BLaER1 treated with 17β-estradiol and CSF1 and Interleukin-3, amounts not matched to agents 10 nM and 100 nM (cell line): ENCODE measurements around the gene HDAC9.

Experiments
- H3K27ac ChIP-seq, 11 experiments: shearing (Covaris generic); formaldehyde crosslinking; 2 replicates each; pipeline ENCODE4 v1.8.1; 2022
- H3K27me3 ChIP-seq, 11 experiments: shearing (Covaris generic); formaldehyde crosslinking; 2 replicates each; pipeline ENCODE4 v1.8.1; 2022
- H3K36me3 ChIP-seq, 11 experiments: shearing (Covaris generic); formaldehyde crosslinking; 2 replicates each; pipeline ENCODE4 v1.8.1; 2022
- H3K4me1 ChIP-seq, 10 experiments: shearing (Covaris generic); formaldehyde crosslinking; 2 replicates each; pipeline ENCODE4 v1.8.1; 2022
- H3K4me2 ChIP-seq, 11 experiments: shearing (Covaris generic); formaldehyde crosslinking; 2 replicates each; pipeline ENCODE4 v1.8.1; 2022
- H3K4me3 ChIP-seq, 10 experiments: shearing (Covaris generic); formaldehyde crosslinking; 2 replicates each; pipeline ENCODE4 v1.8.1; 2022
- H3K9ac ChIP-seq, 11 experiments: shearing (Covaris generic); formaldehyde crosslinking; 2 replicates each; pipeline ENCODE4 v1.8.1; 2022
- H3K9me3 ChIP-seq, 11 experiments: shearing (Covaris generic); formaldehyde crosslinking; replicated peaks in 1 of 11; 2 replicates each; pipeline ENCODE4 v1.8.1; 2022
- H4K20me1 ChIP-seq, 11 experiments: shearing (Covaris generic); formaldehyde crosslinking; 2 replicates each; pipeline ENCODE4 v1.8.1; 2022
- Cebpa-rat ChIP-seq, 11 experiments: shearing (Covaris generic); IDR thresholded peaks; 2 replicates each; pipeline ENCODE4 v1.8.1; 2022

Gene HDAC9

GRCh38 chr7:18675579-18675978, 180.0 kb downstream of the HDAC9 start:
- no peak overlapping the region for H3K9ac ChIP-seq
- peaks cover 0 to 16% (median 2%) of the 10 kb centered on the region in 10 experiments; a peak in 6 of 20 replicates for H3K4me1 ChIP-seq
- H3K36me3 ChIP-seq, result peaks cover 0 to 41% (median 14%) of the 10 kb centered on the region in 11 experiments; a peak in 12 of 22 replicates
- H3K4me3 ChIP-seq, result no peak overlapping the region
- no peak overlapping the region for H3K4me2 ChIP-seq
- no peak overlapping the region for H3K27ac ChIP-seq
- H4K20me1 ChIP-seq, result no peaks in the 10 kb centered on the region
- no peaks in the 10 kb centered on the region for H3K27me3 ChIP-seq
- peaks cover 0 to 14% (median 6%) of the 10 kb centered on the region in 11 experiments; a peak in 11 of 22 replicates for H3K9me3 ChIP-seq
- no peak for TF ChIP-seq Cebpa-rat (IDR thresholded peaks at IDR 0.05)

- Histone ChIP-seq H3K27me3 (no peaks in the 10 kb centered on the region), H3K4me1 (peaks cover 0 to 16% (median 4%) of the 10 kb centered on the region in 10 experiments; a peak in 7 of 20 replicates), H3K4me2 (no peak overlapping the region), H3K9ac (no peak overlapping the region), H3K36me3 (peaks cover 0 to 40% (median 8%) of the 10 kb centered on the region in 11 experiments; a peak in 12 of 22 replicates), H3K27ac (no peak overlapping the region), H4K20me1 (no peaks in the 10 kb centered on the region), H3K9me3 (peaks cover 0 to 14% (median 6%) of the 10 kb centered on the region in 11 experiments; a peak in 11 of 22 replicates), H3K4me3 (no peak overlapping the region)
- TF ChIP-seq Cebpa-rat (IDR thresholded peaks at IDR 0.05), result no peak
Measured at GRCh38 chr7:18679261-18679660, 183.7 kb downstream of the HDAC9 start.

DNA sequence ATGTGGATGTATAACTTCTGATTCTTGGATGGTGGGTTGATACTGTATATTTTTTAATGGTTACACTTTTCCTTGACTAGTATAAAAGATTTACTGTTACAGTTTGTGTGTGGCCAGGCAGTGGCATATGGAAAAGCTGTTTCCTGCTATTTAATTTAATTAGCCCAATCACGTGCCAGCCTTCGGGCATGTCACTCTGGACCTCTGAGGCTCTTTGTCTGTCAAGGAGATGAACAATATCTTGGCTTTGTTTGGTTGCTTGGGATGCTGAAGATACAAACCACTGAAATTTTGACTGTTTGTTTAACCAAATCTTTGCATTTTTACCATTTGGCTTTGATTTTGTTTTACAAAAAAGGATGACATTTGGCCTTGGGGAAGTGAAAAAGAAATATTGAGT, 185.0 kb downstream of the HDAC9 start:
- TF ChIP-seq Cebpa-rat (IDR thresholded peaks at IDR 0.05), result no peak
- H3K36me3 ChIP-seq, result peaks cover 0 to 34% (median 8%) of the 10 kb centered on the region in 11 experiments; a peak in 12 of 22 replicates
- H3K9me3 ChIP-seq, result peaks cover 0 to 14% (median 6%) of the 10 kb centered on the region in 11 experiments; a peak in 11 of 22 replicates
- H4K20me1 ChIP-seq, result no peaks in the 10 kb centered on the region
- H3K4me3 ChIP-seq, result no peak overlapping the region
- peaks cover 0 to 23% (median 5%) of the 10 kb centered on the region in 10 experiments; a peak in 7 of 20 replicates for H3K4me1 ChIP-seq
- no peaks in the 10 kb centered on the region for H3K27me3 ChIP-seq
- H3K4me2 ChIP-seq, result no peak overlapping the region
- no peak overlapping the region for H3K27ac ChIP-seq
- H3K9ac ChIP-seq, result no peak overlapping the region

- Histone ChIP-seq H3K36me3 (peaks cover 0 to 20% (median 0%) of the 10 kb centered on the region in 11 experiments; a peak in 8 of 22 replicates), H3K4me2 (no peak overlapping the region), H3K27ac (no peak overlapping the region), H3K27me3 (no peaks in the 10 kb centered on the region), H3K9ac (no peak overlapping the region), H3K4me3 (no peak overlapping the region), H4K20me1 (no peaks in the 10 kb centered on the region), H3K4me1 (peaks cover 0 to 8% (median 0%) of the 10 kb centered on the region in 10 experiments; a peak in 1 of 20 replicates), H3K9me3 (0 out of 22 replicates have a peak, but pooled peaks cover 0 to 5% (median 0%) of the 10 kb centered on the region in 11 experiments)
- no peak for TF ChIP-seq Cebpa-rat (IDR thresholded peaks at IDR 0.05)
Measured at GRCh38 chr7:18684916-18685315, 189.4 kb downstream of the HDAC9 start.

DNA sequence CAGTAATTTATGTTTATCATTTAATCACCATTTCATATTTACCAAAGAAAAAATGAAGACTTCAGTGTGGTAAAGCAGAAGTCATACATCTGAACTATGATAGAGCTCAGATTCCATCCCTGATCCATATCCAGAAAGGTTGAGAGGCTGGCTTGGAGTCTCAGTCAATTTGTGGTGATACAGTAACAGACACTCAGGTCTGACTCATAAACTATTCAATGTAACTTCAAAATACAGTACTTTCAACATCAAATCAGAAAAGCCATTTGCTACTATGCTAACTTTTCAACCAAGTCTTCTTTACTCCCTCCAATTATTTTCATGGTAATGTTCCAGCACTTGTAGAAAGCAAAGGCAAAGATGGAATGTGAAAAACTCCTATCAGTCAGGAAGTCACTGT, 190.4 kb downstream of the HDAC9 start:
- no peaks in the 10 kb centered on the region for H3K9me3 ChIP-seq
- H4K20me1 ChIP-seq, result no peaks in the 10 kb centered on the region
- H3K4me3 ChIP-seq, result no peak overlapping the region
- peaks cover 0 to 18% (median 0%) of the 10 kb centered on the region in 11 experiments; a peak in 8 of 22 replicates for H3K36me3 ChIP-seq
- H3K4me2 ChIP-seq, result no peak overlapping the region
- H3K27me3 ChIP-seq, result no peaks in the 10 kb centered on the region
- H3K9ac ChIP-seq, result no peak overlapping the region
- H3K4me1 ChIP-seq, result peaks cover 0 to 8% (median 0%) of the 10 kb centered on the region in 10 experiments; a peak in 1 of 20 replicates
- TF ChIP-seq Cebpa-rat (IDR thresholded peaks at IDR 0.05), result no peak
- no peak overlapping the region for H3K27ac ChIP-seq

- no peaks in the 10 kb centered on the region for H3K27me3 ChIP-seq
- no peak overlapping the region for H3K27ac ChIP-seq
- no peak overlapping the region for H3K4me3 ChIP-seq
- no peaks in the 10 kb centered on the region for H4K20me1 ChIP-seq
- H3K9ac ChIP-seq, result no peak overlapping the region
- TF ChIP-seq Cebpa-rat (IDR thresholded peaks at IDR 0.05), result no peak
- 0 out of 20 replicates have a peak, but pooled peaks cover 0 to 7% (median 0%) of the 10 kb centered on the region in 10 experiments for H3K4me1 ChIP-seq
- peaks cover 0 to 11% (median 0%) of the 10 kb centered on the region in 11 experiments; a peak in 1 of 22 replicates for H3K36me3 ChIP-seq
- no peaks in the 10 kb centered on the region for H3K9me3 ChIP-seq
- H3K4me2 ChIP-seq, result no peak overlapping the region
Measured at GRCh38 chr7:18689551-18689950, 194.0 kb downstream of the HDAC9 start.

- H3K27me3 ChIP-seq, result no peaks in the 10 kb centered on the region
- no peak overlapping the region for H3K27ac ChIP-seq
- TF ChIP-seq Cebpa-rat (IDR thresholded peaks at IDR 0.05), result no peak
Measured at GRCh38 chr7:18693406-18693805, 197.9 kb downstream of the HDAC9 start.

GRCh38 chr7:18693816-18694215, 198.3 kb downstream of the HDAC9 start:
- H3K27ac ChIP-seq, result no peak overlapping the region
- no peak overlapping the region for H3K4me2 ChIP-seq
- H3K27me3 ChIP-seq, result no peaks in the 10 kb centered on the region
- no peak overlapping the region for H3K4me3 ChIP-seq
- H3K36me3 ChIP-seq, result no peaks in the 10 kb centered on the region; a peak in 1 of 22 replicates
- no peaks in the 10 kb centered on the region for H4K20me1 ChIP-seq
- H3K4me1 ChIP-seq, result no peaks in the 10 kb centered on the region
- H3K9ac ChIP-seq, result no peak overlapping the region
- no peaks in the 10 kb centered on the region for H3K9me3 ChIP-seq
- TF ChIP-seq Cebpa-rat (IDR thresholded peaks at IDR 0.05), result no peak

More at GRCh38 chr7:18693406-18693805, 197.9 kb downstream of the HDAC9 start:
- Histone ChIP-seq H3K4me3 (no peak overlapping the region), H3K9me3 (no peaks in the 10 kb centered on the region), H3K36me3 (no peaks in the 10 kb centered on the region; a peak in 1 of 22 replicates), H3K4me1 (no peaks in the 10 kb centered on the region), H4K20me1 (no peaks in the 10 kb centered on the region), H3K4me2 (no peak overlapping the region), H3K9ac (no peak overlapping the region)

GRCh38 chr7:18694484-18694883, 198.9 kb downstream of the HDAC9 start:
- Histone ChIP-seq H3K4me3 (no peak overlapping the region), H3K36me3 (no peaks in the 10 kb centered on the region; a peak in 1 of 22 replicates), H3K9me3 (no peaks in the 10 kb centered on the region), H3K9ac (no peak overlapping the region), H3K4me2 (no peak overlapping the region), H3K4me1 (no peaks in the 10 kb centered on the region), H3K27me3 (no peaks in the 10 kb centered on the region), H4K20me1 (no peaks in the 10 kb centered on the region), H3K27ac (no peak overlapping the region)
- no peak for TF ChIP-seq Cebpa-rat (IDR thresholded peaks at IDR 0.05)

DNA sequence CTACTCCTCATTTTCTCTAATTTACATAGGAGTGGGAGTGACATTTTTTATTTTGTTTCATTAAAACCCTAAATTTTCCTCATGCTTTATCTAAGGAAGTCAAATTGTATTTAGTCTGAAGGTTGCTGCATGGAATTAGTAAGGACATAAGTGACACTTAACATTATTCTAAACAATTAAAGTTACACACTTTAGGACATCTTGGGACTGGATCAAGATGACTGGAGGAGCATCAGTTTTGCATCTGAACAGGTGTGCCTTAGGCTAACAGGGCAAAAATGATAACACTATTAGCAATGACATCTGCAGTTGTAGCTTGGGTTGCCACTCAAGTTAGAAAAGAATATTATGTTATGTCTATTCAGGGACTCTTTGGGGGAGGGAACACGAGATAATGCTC, 199.4 kb downstream of the HDAC9 start:
- Histone ChIP-seq H3K27me3 (no peaks in the 10 kb centered on the region), H3K4me1 (no peaks in the 10 kb centered on the region), H4K20me1 (no peaks in the 10 kb centered on the region), H3K27ac (no peak overlapping the region), H3K9me3 (no peaks in the 10 kb centered on the region), H3K4me2 (no peak overlapping the region), H3K9ac (no peak overlapping the region), H3K36me3 (no peaks in the 10 kb centered on the region; a peak in 1 of 22 replicates), H3K4me3 (no peak overlapping the region)
- TF ChIP-seq Cebpa-rat (IDR thresholded peaks at IDR 0.05), result no peak
